Medulla oblongata (tissue), 1 donor: ENCODE data around the gene PARK7.

Experiments
- DNase-seq: peaks from one replicate; pipeline ENCODE4 v3.0.0-alpha.2; 2015; ENCODE audit errors: extremely low spot score

PARK7 gene

GRCh38 chr1:8024329-8024728, 62.8 kb downstream of the PARK7 start:
- DNase-seq: no peak

DNA sequence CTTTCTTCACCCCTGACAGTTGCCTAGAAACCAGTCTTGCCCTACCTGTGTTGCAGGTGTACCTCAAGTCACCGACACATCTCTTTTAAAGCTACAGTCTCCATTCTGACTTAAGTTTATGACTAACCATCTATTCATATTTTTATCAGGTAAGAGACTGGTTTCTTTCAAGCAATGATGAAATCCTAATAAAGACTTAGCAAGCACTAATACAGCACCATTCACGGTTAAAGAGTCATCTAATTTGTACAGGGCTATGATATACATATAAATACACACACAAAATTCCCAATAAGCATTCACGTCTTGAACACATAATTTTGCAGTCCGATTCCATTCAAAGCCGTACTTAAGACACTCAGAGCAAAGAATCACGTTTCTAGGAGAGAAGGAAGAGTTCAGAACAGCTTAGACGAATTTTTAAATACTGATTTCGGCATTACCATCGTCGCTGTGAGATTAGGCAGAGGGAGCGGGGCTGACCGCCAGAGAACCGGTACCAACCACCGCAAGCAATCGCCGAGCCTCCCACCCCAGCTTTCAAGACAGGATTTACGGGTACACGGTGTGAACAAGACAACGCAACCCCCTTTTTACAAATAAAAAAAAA, 63.7 kb downstream of the PARK7 start:
- peak; percentile 33 for DNase-seq

GRCh38 chr1:8025671-8026144, 64.2 kb downstream of the PARK7 start:
- no peak for DNase-seq

- DNase-seq: peak; percentile 95
Observed at GRCh38 chr1:8026153-8026975, 64.9 kb downstream of the PARK7 start, which contains the start of gene ERRFI1. ERRFI1 (minus strand) TSS chr1:8026309; CDS start chr1:8015619, 10,690 bp downstream.

GRCh38 chr1:8026976-8027747, 65.7 kb downstream of the PARK7 start:
- no peak for DNase-seq

- DNase-seq: no peak
Observed at GRCh38 chr1:8027748-8028570, 66.4 kb downstream of the PARK7 start.

DNA sequence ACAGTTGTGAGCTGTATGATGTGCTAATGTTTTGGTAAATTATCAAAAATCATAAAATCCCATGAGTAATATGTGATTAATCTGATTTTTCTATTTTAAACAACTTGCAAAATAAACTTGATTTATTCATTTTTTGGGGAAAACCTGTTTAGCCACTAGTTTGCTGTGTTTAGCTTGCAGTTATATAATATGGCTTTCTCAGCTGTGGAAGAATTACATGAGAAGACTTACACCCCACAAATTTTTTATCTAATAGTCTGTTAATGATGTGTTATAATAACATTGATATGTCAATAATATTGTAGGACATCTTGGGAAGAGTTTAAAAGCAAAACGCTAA, 67.0 kb downstream of the PARK7 start:
- no peak for DNase-seq

DNA sequence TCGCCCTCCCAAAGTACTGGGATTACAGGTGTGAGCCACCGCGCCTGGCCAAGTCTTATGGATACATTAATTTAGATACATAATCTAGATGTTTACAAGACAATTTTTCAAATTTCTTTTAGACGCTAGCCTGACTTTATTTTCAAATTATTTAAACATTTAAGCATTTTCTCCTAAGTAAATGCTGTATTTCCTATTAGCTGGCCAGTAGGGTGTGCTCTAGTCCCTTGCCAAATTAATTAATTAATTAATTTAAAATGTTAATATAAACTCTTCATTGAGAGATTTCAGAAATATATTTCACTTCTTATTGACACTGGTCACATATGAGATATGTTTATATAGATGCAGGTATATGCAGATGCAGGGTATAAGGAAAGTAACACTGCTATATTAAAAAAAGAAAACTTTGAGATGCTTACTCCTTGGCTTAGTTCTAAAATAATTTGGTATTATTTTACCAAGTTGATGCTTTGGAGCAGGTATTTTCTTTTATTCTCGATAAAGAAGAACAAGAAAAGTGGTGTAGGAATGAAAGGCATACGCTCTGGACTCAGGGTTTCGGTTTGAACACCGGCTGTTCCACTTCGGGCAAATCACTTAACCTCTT, 69.8 kb downstream of the PARK7 start:
- peak; percentile 38 for DNase-seq

DNA sequence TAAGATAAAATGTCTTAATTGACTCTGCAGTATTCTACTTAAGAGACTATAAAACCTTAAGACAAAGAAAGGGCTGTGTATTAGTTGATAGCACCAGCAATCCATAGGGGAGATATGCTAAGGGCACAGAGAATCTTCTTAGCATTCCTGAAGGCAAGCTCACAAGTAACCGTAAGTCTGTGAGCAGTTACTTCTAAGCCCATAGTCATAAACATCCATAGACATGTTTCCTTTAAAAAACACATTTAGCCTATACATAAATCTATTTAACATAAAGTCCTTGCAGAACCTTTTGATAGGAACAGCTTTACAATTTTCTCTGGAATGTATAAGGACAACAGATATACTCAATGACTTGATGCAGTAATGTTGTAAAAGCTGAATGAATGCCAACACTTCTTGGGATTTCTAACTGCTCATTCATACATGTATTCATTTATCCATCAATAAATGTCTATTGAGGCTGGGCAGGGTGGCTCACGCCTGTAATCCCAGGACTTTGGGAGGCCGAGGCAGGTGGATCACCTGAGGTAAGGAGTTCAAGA, 70.9 kb downstream of the PARK7 start:
- DNase-seq: no peak

DNA sequence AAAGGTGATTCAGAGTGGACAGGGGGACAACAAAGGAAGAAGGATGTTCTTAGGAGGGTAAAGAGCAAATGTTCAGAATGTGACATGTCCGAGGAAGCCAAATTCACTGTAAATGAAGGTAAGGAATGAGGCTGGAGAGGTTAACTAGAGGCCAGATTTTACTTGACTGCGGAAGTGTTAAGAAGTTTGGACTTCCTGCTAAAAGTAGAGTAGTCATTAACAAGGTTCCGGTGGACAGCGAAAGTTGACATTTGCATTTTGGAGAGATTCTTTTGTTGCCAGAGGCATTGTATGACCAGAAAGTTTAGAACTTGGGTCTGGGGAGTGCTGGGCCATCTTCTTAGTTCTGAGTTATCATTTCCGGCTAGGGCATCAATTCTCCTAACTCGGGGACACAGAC, 71.8 kb downstream of the PARK7 start:
- DNase-seq: no peak
